Measurements from ENCODE around the gene CLEC1A. TPM values are rescaled to one million over a fixed set of nuclear protein-coding genes. Genes with fewer than 3 reads are reported as not detected.

Gene CLEC1A, protein sequence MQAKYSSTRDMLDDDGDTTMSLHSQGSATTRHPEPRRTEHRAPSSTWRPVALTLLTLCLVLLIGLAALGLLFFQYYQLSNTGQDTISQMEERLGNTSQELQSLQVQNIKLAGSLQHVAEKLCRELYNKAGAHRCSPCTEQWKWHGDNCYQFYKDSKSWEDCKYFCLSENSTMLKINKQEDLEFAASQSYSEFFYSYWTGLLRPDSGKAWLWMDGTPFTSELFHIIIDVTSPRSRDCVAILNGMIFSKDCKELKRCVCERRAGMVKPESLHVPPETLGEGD
- total RNA-seq, result 1 to 10 TPM; 1.4 to 4.9 (median 2.9) TPM
- 1 to 10 TPM; 3.3 to 5.6 (median 3.3) TPM for polyA plus RNA-seq
- long read RNA-seq, donor 1, result 0 reads
- long read RNA-seq, donor 2, partial matches to known transcripts, result 12 of 131 reads
- long read RNA-seq, donor 2, other reads (novel, unspliced or antisense), result 119 of 131 reads
- long read RNA-seq, donor 3, result 0 reads
- long read RNA-seq, donor 4, partial matches to known transcripts, result 0 of 2 reads
- long read RNA-seq, donor 4, other reads (novel, unspliced or antisense), result 0 of 2 reads
- long read RNA-seq, donor 5, partial matches to known transcripts, result 0 of 3 reads
- long read RNA-seq, donor 5, other reads (novel, unspliced or antisense), result 1 of 3 reads
- long read RNA-seq, donor 6, partial matches to known transcripts, result 0 of 2 reads
- long read RNA-seq, donor 6, other reads (novel, unspliced or antisense), result 0 of 2 reads
- long read RNA-seq, donor 7, partial matches to known transcripts, result 0 of 1 reads
- long read RNA-seq, donor 7, other reads (novel, unspliced or antisense), result 0 of 1 reads
- long read RNA-seq, donor 8, partial matches to known transcripts, result 0 of 1 reads
- long read RNA-seq, donor 8, other reads (novel, unspliced or antisense), result 0 of 1 reads
- long read RNA-seq, donor 9, result 0 reads
- long read RNA-seq, donor 10, partial matches to known transcripts, result 0 of 1 reads
- long read RNA-seq, donor 10, other reads (novel, unspliced or antisense), result 0 of 1 reads

GRCh38 chr12:10098791-10099190 is at the start of gene CLEC1A:
TSS of gene CLEC1A (minus strand) at chr12:10098985. CDS start at chr12:10098922, 63 bp downstream.
- peaks cover 0 to 19% of the 10 kb centered on the region in 2 donors for H3K4me1 ChIP-seq (replicated peaks in 1 of 2)
- H3K9me3 ChIP-seq (replicated peaks in 1 of 3), result peaks cover 0 to 5% (median 0%) of the 10 kb centered on the region in 3 donors
- no peaks in the 10 kb centered on the region for H3K36me3 ChIP-seq (replicated peaks in 1 of 2)
- intact Hi-C loops (cut with DNase I), result no loop called here
- DNase-seq, result peak in 5 of 7 donors; percentile 20 to 63 (median 35)
- H3K27me3 ChIP-seq, result no peaks in the 10 kb centered on the region
- 46 to 70% (median 55%) methylated on average over 10 of the region's 10 CpGs for WGBS, 4 donors
- H3K4me3 ChIP-seq, result peak within 1 kb of the TSS in 1 of 4 donors; percentile 29
- H3K27ac ChIP-seq, result peak within 1 kb of the TSS in 2 of 5 donors; percentile 19 to 82
- TF ChIP-seq, protein P1, sequence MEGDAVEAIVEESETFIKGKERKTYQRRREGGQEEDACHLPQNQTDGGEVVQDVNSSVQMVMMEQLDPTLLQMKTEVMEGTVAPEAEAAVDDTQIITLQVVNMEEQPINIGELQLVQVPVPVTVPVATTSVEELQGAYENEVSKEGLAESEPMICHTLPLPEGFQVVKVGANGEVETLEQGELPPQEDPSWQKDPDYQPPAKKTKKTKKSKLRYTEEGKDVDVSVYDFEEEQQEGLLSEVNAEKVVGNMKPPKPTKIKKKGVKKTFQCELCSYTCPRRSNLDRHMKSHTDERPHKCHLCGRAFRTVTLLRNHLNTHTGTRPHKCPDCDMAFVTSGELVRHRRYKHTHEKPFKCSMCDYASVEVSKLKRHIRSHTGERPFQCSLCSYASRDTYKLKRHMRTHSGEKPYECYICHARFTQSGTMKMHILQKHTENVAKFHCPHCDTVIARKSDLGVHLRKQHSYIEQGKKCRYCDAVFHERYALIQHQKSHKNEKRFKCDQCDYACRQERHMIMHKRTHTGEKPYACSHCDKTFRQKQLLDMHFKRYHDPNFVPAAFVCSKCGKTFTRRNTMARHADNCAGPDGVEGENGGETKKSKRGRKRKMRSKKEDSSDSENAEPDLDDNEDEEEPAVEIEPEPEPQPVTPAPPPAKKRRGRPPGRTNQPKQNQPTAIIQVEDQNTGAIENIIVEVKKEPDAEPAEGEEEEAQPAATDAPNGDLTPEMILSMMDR (IDR thresholded peaks at IDR 0.05), result no peak
- TF ChIP-seq POLR2A (IDR thresholded peaks at IDR 0.05), result peak in 1 of 2 donors; percentile 34

DNA sequence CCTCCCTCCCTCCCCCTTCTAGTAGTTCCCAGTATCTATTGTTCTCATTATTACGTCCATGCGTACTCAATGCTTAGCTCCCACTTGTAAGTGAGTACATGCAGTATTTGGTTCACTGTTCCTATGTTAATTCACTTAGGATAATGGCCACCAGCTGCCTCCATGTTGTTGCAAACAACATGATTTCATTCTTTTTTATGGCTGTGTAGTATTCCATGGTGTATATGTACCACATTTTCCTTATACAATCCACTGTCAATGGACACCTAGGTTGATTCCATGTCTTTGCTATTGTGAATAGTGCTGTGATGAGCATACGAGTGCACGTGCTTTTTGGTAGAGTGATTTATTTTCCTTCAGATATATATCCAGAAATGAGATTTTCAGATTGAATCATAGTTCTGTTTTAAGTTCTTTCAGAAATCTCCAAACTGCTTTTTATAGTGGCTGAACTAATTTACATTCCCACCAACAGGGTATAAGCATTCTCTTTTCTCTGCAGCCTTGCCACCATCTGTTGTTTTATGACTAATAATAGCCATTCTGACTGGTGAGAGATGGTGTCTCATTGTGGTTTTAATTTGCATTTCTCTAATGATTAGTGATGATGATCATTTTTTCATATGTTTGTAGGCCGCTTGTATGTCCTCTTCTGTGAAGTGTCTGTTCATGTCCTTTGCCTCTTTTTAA is 49.1 kb upstream of the CLEC1A start:
- TF ChIP-seq POLR2A (IDR thresholded peaks at IDR 0.05), result no peak
- TF ChIP-seq, protein P1 (IDR thresholded peaks at IDR 0.05), result no peak
- Histone ChIP-seq H3K27ac (no peak overlapping the region), H3K4me3 (no peak overlapping the region), H3K4me1 (replicated peaks in 1 of 2) (no peaks in the 10 kb centered on the region), H3K27me3 (no peaks in the 10 kb centered on the region), H3K36me3 (replicated peaks in 1 of 2) (no peaks in the 10 kb centered on the region), H3K9me3 (replicated peaks in 1 of 3) (no peaks in the 10 kb centered on the region)
- no peak for DNase-seq
- 84 to 92% (median 89%) methylated on average over 5 of the region's 5 CpGs for WGBS, 4 donors
- intact Hi-C loops (cut with DNase I), result no loop called here

GRCh38 chr12:10142976-10143589 is 44.3 kb upstream of the CLEC1A start:
- H3K4me1 ChIP-seq (replicated peaks in 1 of 2), result no peaks in the 10 kb centered on the region
- H3K27ac ChIP-seq, result no peak overlapping the region
- no peaks in the 10 kb centered on the region for H3K36me3 ChIP-seq (replicated peaks in 1 of 2)
- no peaks in the 10 kb centered on the region for H3K9me3 ChIP-seq (replicated peaks in 1 of 3)
- intact Hi-C loops (cut with DNase I), result no loop called here
- WGBS, 4 donors, result 0% methylated on average over 1 of the region's 1 CpG
- TF ChIP-seq, protein P1 (IDR thresholded peaks at IDR 0.05), result no peak
- no peaks in the 10 kb centered on the region for H3K27me3 ChIP-seq
- DNase-seq, result no peak
- no peak overlapping the region for H3K4me3 ChIP-seq

Data from adrenal gland (tissue), 19 donors.